Psoas muscle (tissue), 8 donors: ENCODE data around the gene GRK4. TPM values are rescaled to one million over a fixed set of nuclear protein-coding genes. Genes with fewer than 3 reads are reported as not detected.

ENCODE experiments used
- ATAC-seq, 4 donors: fragments of 200-7000 bp; cut with Tn5 transposase; one replicate each; pipeline ENCODE4 v1.9.1; 2020; ENCODE audit warnings: moderate library complexity in 3 of 4, mild to moderate bottlenecking in 2 of 4
- DNase-seq, 2 donors: peaks; one replicate each; pipeline ENCODE4 v3.0.0-alpha.2; 2020
- H3K27ac ChIP-seq: fragments of 200-600 bp; one replicate; pipeline ENCODE4 v1.8.0; 2022
- H3K27me3 ChIP-seq, 3 donors: fragments of 200-600 bp in 1 of 3; one replicate each; pipeline versions ENCODE4 v1.6.1 to v1.8.0; 2013 to 2022; ENCODE audit warnings: low read length in 2 of 3, mild to moderate bottlenecking in 2 of 3, moderate library complexity in 1 of 3; ENCODE audit not compliant: insufficient read depth in 3 of 3
- H3K36me3 ChIP-seq, 2 donors: fragments of 200-600 bp in 1 of 2; one replicate each; pipeline versions ENCODE4 v1.6.1 to v1.8.0; 2013 to 2022; ENCODE audit warnings: low read depth in 1 of 2, mild to moderate bottlenecking in 1 of 2, moderate library complexity in 1 of 2; ENCODE audit not compliant: insufficient read depth in 1 of 2
- H3K4me1 ChIP-seq: fragments of 200-600 bp; one replicate; pipeline ENCODE4 v1.8.0; 2022
- H3K4me3 ChIP-seq: fragments of 200-600 bp; one replicate; pipeline ENCODE4 v1.8.0; 2022; ENCODE audit warnings: mild to moderate bottlenecking
- H3K9me3 ChIP-seq: fragments of 200-600 bp; one replicate; pipeline ENCODE4 v1.8.0; 2022
- CTCF ChIP-seq: fragments of 200-600 bp; IDR thresholded peaks from one replicate; pipeline ENCODE4 v1.8.0; 2022; ENCODE audit warnings: antibody characterized with exemption
- WGBS, 3 donors: extraction: QIAGEN DNeasy Blood & Tissue Kit; methylation state at CpG; one replicate each; pipeline versions ENCODE4 v1.1.6 to v1.1.7; 2013; 5-methylcytosine and 5-hydroxymethylcytosine counted together
- intact Hi-C, 2 donors: fragments of 100-400 bp; cut with DNase I; formaldehyde crosslinking; loops; one replicate each; pipeline versions ENCODE4 v1.11.0 to v1.14.2; 2022
- polyA plus RNA-seq, 3 donors: library from polyadenylated mRNA; stranded (reverse); fragments of 200-250 nt; gene quantifications; one replicate each; pipeline ENCODE4 v1.2.3, GENCODE V29; 2013
- total RNA-seq, 4 donors: library from RNA; stranded (reverse); fragmentation: NEBNext Ultra II Directional in 2 of 4; extraction: Animal tissue kit (Norgen Biotek cat#: 25700) in 2 of 4; gene quantifications; one replicate each; pipeline versions ENCODE4 v1.2.1 to v1.2.4, GENCODE V29; 2021 to 2023
- donor health status: healthy with polysubstance abuse.
- donor health status: DM: no; HTN: no; CAD: no; lungs with moderate emphysema.
- donor health status: Bipolar disorder and iron deficiency.
- donor health status: healthy.
- donor health status: DM: yes; HTN: yes; CAD: no.
- donor health status: DM: no; HTN: no; CAD: no.
- donor health status: DM: no; HTN: no; CAD: no.
- donor health status: DM: yes; HTN: yes; CAD: no.

GRK4 gene
- total and polyA plus RNA-seq, 7 donors, result 5.8 to 9.2 (median 6.6) TPM

GRCh38 chr4:2925931-2926860 lies 37.2 kb upstream of the GRK4 start:
- ATAC-seq, result no peak
- no peak for TF ChIP-seq CTCF
- H3K27ac ChIP-seq, result no peak overlapping the region
- H3K4me1 ChIP-seq, result peaks cover 14% of the 10 kb centered on the region
- intact Hi-C loops, result no loop called here
- DNase-seq, result peak in 1 of 2 donors; percentile 46
- 92 to 93% (median 92%) methylated on average over 41 of the region's 41 CpGs for WGBS, 3 donors
- H3K9me3 ChIP-seq, result no peaks in the 10 kb centered on the region
- peaks cover 6 to 90% of the 10 kb centered on the region in 2 donors for H3K36me3 ChIP-seq
- no peaks in the 10 kb centered on the region for H3K27me3 ChIP-seq
- no peak overlapping the region for H3K4me3 ChIP-seq

DNA sequence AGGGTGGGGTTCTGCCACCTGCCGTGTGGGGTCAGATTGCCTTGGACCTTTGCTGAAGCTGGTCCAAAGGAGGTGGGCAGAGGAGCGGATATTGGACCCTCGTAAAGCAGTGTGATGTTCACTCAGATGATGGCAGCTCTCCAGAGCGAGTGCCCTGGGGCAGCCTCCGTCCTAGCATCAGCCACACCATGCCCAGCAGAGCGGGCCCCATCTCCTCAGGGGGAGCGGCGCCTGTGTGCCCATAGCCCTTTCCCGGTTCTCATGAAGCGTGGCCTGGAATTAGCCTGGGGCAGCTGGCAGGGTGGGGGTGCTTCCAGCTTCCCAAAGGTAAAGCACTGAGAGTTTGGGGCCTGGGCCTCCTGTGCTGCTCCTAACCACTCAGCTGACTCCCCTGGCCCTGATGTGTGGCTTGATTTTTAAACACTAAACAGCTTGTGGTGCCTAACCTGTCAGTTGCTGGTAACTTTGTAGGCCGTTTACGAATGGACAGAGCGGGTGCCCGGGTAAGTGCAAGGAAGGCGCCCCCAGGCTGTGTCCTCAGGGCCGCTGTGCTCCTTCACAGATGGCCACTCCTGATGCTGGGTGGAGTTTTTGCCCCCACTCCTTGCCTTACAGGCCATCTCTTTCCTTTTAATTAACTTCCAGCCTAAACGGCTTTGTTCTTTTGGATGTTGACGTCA lies 36.2 kb upstream of the GRK4 start:
- H3K9me3 ChIP-seq, result no peaks in the 10 kb centered on the region
- DNase-seq, result peak in 1 of 2 donors; percentile 46
- peaks cover 22% of the 10 kb centered on the region for H3K4me1 ChIP-seq
- H3K27ac ChIP-seq, result no peak overlapping the region
- intact Hi-C loops, result no loop called here
- H3K4me3 ChIP-seq, result no peak overlapping the region
- peaks cover 6 to 89% of the 10 kb centered on the region in 2 donors for H3K36me3 ChIP-seq
- no peaks in the 10 kb centered on the region for H3K27me3 ChIP-seq
- no peak for ATAC-seq
- no peak for TF ChIP-seq CTCF
- 90 to 92% (median 92%) methylated on average over 18 of the region's 18 CpGs for WGBS, 3 donors

DNA sequence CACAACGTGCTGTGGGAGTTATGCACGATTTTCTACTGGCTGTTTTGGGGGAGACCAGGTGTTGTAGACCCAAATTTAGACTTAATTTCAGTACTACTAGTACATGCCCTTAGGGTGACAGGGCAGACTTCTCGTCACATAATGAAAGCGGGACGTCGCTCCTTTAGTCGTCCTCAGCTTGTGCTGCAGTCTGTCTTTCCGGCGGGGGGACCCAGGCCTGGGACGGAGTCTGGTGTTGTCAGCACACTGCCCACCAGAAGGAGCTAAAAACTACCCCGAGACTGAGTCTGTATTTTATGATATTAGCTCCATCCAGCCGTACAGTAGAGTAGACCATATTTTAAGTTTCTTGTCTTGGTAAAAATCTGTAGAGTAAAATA lies 35.7 kb upstream of the GRK4 start:
- H3K9me3 ChIP-seq, result no peaks in the 10 kb centered on the region
- H3K4me1 ChIP-seq, result peaks cover 22% of the 10 kb centered on the region
- DNase-seq (peak in 1 of 2 donors; percentile 39), ATAC-seq (no peak)
- H3K4me3 ChIP-seq, result no peak overlapping the region
- intact Hi-C loops, result no loop called here
- H3K36me3 ChIP-seq, result peaks cover 6 to 83% of the 10 kb centered on the region in 2 donors
- no peak for TF ChIP-seq CTCF
- WGBS, 3 donors, result 86 to 94% (median 92%) methylated on average over 12 of the region's 12 CpGs
- no peaks in the 10 kb centered on the region for H3K27me3 ChIP-seq
- H3K27ac ChIP-seq, result no peak overlapping the region

- H3K4me1 ChIP-seq, result peaks cover 28% of the 10 kb centered on the region
- no peak overlapping the region for H3K4me3 ChIP-seq
- TF ChIP-seq CTCF, result no peak
- 81 to 86% (median 86%) methylated on average over 32 of the region's 32 CpGs for whole genome bisulfite sequencing, 3 donors
- no peaks in the 10 kb centered on the region for H3K27me3 ChIP-seq
- intact Hi-C loops, result no loop called here
- peaks cover 6 to 75% of the 10 kb centered on the region in 2 donors for H3K36me3 ChIP-seq
- H3K9me3 ChIP-seq, result no peaks in the 10 kb centered on the region
- ATAC-seq (no peak), DNase-seq (peak in 1 of 2 donors; percentile 33)
- no peak overlapping the region for H3K27ac ChIP-seq
Measured at GRCh38 chr4:2928242-2929176, 34.9 kb upstream of the GRK4 start.
